ENCODE results near the gene ARID3C.

The ARID3C gene

DNA sequence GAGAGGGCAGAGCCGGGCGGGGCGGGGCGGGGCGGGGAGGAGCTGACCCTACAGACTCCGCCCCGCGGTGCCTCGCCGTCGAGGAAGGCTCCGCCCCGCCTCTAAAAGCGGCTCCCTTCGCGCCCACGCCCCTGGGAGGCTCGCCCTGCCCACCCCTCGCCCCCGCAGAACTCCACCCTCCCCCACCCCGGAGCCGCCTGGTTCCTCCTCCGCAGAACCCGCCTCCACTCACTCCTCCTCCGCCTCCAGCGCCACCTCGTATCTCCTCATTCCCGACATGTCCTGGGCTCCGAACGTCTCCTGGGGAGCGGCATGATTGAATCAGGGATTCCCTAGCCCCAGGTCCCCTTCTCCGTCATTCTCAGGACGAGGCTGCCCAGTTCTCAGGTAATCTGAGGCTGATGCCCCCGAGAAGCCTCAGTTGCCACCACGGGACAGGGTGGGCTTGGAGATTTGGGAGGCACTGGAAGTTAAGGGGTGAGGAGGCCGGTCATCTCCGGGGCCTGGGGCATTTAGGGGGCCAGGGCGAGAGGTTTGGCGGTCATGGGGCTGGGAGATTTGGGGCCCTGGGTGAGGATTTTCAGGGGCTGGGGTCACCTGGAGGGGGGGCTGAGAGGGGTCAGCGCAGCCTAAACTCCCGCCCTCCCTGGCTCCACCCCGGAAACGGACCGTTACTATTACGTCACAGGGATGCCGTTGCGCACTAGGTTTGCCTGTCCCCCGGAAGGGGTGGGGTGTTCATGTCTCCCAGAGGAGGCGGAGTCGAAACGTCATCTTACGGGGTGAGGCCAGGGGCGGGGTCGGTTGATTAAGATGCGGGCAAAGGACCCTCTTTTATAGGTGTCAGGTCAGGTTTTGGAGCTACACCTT, 36.8 kb upstream of the ARID3C start:
- no peak for TF ChIP-seq CTCF (IDR thresholded peaks at IDR 0.05; ENCODE audit: control insufficient read depth, insufficient read depth, low read depth, low read length, missing control alignments)
- peak; percentile 74 for DNase-seq (ENCODE audit: low read depth)

DNA sequence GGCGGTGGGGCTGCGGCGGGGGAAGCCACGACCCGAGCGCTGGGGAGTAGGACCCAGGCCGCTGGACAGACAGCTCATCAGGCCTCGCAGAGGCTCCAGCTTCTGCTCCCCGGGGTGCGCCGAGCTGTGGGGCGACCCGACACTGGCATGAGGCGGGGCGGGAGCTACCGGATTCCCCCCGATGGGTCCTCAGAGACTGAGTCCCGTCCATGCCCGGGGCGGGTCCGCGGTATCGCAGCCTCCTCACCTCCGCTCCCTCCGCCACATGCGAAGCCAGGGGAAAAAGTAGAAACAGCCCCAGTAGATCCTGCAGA, 36.2 kb upstream of the ARID3C start:
- DNase-seq (ENCODE audit: low read depth) = no peak
- H3K4me3 ChIP-seq (ENCODE audit: control insufficient read depth, low read depth, low read length) = peak overlapping the region; percentile 70
- no peak for TF ChIP-seq CTCF (IDR thresholded peaks at IDR 0.05; ENCODE audit: control insufficient read depth, insufficient read depth, low read depth, low read length, missing control alignments)

More for the DNA sequence above, 36.8 kb upstream of the ARID3C start:
- peak overlapping the region; percentile 70 for H3K4me3 ChIP-seq (ENCODE audit: control insufficient read depth, low read depth, low read length)

GRCh38 chr9:34664281-34665066, 35.6 kb upstream of the ARID3C start:
- peak; percentile 99 for TF ChIP-seq CTCF (IDR thresholded peaks at IDR 0.05; ENCODE audit: control insufficient read depth, insufficient read depth, low read depth, low read length, missing control alignments)
- peak; percentile 37 for DNase-seq (ENCODE audit: low read depth)
- H3K4me3 ChIP-seq (ENCODE audit: control insufficient read depth, low read depth, low read length) = peak overlapping the region; percentile 70

DNA sequence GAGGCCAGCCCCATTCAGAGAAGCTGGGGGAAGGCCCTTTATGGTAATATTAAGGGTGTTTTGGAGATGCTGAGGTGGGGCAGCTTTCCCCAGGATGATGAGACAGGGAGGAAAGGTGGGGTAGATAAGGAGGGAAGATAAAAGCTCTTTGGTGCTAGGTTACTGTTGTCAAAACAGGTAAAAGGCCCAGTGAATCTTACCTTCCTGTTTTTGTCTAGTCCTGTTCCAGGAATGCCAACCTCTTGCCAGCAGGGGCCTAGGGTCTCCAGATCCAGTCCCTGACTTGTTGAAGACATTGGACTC, 34.4 kb upstream of the ARID3C start:
- TF ChIP-seq CTCF (IDR thresholded peaks at IDR 0.05; ENCODE audit: control insufficient read depth, insufficient read depth, low read depth, low read length, missing control alignments) = no peak
- H3K4me3 ChIP-seq (ENCODE audit: control insufficient read depth, low read depth, low read length) = no peak overlapping the region
- DNase-seq (ENCODE audit: low read depth) = no peak

- no peak within 1 kb of the TSS for H3K4me3 ChIP-seq (ENCODE audit: control insufficient read depth, low read depth, low read length)
- no peak for TF ChIP-seq CTCF (IDR thresholded peaks at IDR 0.05; ENCODE audit: control insufficient read depth, insufficient read depth, low read depth, low read length, missing control alignments)
- DNase-seq (ENCODE audit: low read depth) = no peak
These were observed 33.8 kb upstream of the ARID3C start, which contains the start of gene CCL27 for GRCh38 chr9:34662526-34663302. TSS of gene CCL27 (minus strand) at chr9:34662657. CDS start at chr9:34662633, 24 bp downstream.

DNA sequence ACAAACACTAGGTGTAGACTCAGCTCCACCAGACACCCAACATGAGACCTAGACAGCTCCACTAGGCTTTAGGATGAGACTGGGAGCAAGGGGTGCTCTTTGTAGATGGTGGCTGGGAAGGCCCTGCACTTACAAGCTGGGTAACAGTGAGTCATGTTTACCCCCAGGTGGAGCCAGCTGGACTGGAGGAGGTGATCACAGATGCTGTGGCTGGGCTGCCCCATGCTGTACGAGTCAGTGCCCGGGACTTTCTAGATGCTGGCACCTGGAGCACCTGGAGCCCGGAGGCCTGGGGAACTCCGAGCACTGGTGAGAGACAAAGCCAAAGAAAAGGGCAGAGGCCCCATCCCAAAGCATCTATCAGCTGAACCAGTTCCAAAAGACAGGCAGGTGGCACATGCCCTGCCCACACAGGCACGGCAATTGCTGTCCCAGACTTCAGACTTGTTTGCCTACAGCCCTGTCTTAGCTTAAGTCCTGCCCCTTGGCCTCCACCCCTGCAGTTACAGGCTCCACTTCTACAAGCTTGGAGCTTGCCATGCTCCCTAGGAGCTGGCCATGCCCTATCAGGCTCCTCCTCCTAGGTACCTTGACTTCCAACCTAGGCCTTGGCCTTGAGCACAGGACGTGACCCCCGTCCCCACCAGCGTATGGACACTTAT, 30.9 kb upstream of the ARID3C start:
- no peak overlapping the region for H3K4me3 ChIP-seq (ENCODE audit: control insufficient read depth, low read depth, low read length)
- DNase-seq (ENCODE audit: low read depth) = no peak
- TF ChIP-seq CTCF (IDR thresholded peaks at IDR 0.05; ENCODE audit: control insufficient read depth, insufficient read depth, low read depth, low read length, missing control alignments) = no peak

All from AG09309 (cell line).